Umbilical cord (tissue), 2 donors: ENCODE measurements around the gene TRIM6. TPM values are rescaled to one million over a fixed set of nuclear protein-coding genes. Genes with fewer than 3 reads are reported as not detected.
"Not testable (repeated sequence)": the region's sequence is repeated elsewhere in the genome, so short reads cannot be mapped to it uniquely, and the experiment has no call there.

Source experiments
- DNase-seq: peaks from one replicate; pipeline ENCODE4 v3.0.0-alpha.2; 2015; ENCODE audit warnings: low spot score
- total RNA-seq: library from RNA; depleted of rRNA; stranded (reverse); fragments of >200 nt; gene quantifications from one replicate; pipeline ENCODE4 v1.2.3, GENCODE V29; 2014; ENCODE audit warnings: low replicate concordance; ENCODE audit not compliant: insufficient read depth

The TRIM6 gene, protein sequence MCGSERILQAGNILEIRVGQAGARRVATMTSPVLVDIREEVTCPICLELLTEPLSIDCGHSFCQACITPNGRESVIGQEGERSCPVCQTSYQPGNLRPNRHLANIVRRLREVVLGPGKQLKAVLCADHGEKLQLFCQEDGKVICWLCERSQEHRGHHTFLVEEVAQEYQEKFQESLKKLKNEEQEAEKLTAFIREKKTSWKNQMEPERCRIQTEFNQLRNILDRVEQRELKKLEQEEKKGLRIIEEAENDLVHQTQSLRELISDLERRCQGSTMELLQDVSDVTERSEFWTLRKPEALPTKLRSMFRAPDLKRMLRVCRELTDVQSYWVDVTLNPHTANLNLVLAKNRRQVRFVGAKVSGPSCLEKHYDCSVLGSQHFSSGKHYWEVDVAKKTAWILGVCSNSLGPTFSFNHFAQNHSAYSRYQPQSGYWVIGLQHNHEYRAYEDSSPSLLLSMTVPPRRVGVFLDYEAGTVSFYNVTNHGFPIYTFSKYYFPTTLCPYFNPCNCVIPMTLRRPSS
- total RNA-seq: 4.1 TPM

DNA sequence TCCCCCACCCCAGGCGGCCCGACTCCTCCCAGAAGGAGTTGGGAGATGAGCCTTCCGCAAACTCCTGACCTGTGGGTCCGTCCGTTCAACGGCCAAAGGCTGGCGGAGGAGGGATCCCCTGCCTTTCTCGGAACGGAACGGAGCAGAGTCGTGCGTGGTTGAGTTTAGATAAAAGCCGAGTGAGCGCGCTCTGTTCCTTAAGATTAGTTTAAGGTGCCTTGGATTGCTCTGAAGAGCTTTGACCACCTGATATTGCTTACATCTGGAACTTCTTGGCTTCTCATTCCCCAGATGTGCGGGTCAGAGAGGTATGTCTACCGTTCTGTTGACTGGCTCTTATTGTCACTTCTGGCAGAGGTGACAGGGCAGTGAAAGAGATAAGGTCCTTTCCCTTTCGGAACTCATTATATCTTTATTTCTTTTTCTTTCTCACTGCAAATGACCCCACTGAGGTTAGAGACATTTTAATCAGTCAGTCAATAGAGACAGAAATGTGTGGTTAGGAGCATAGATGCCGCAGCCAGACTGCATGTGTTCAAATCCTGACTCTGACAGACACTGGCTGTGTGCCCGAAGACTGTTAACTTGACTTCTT, at the start of gene TRIM6:
TRIM6 (plus strand) TSS at position 31 of the 595 bp plus-strand sequence; CDS start at position 292, 261 bp downstream.
- DNase-seq: peak; percentile 87

DNA sequence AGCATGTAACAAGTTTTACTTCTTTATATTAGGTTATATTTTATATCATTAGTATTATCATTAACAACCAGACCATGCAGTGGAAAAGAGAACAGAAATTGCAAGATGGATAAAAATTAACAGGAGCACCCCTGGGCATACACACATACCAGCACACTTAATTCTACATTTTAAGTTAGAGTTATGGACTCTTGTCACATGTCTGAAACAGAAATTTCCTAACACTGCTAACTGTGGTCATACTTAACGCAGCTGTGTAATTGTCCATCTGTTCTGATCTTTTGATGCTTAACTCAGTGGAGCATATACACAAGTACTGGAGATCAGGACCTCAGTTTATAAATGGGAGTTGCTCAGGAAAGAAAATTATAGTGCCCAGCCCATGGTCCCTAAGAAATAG, 48.5 kb upstream of the TRIM6 start:
- DNase-seq: no peak

DNA sequence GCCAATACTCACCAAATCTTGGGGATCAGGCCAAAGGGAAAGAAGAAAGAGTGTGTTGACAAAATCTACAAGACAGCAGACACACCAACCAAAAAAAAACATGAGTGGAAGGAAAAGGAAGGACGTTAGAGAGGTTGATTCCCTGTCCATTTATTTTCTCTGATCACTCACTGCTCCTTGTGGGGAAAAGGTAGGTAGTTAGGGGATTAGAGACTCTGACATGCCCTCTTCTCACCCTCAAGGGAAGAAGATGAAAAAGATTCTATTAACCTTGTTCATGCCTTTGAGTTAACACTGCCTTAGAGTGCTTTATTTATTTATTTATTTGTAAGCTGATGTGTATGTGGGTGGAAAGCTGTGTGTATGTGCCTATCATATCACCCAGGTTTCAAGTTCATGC, 48.0 kb upstream of the TRIM6 start, which contains the start of gene OR52H1:
OR52H1 (minus strand) TSS at position 101 of the 400 bp plus-strand sequence. CDS start 3,035 bp downstream, outside the sequence.
- DNase-seq: no peak

DNA sequence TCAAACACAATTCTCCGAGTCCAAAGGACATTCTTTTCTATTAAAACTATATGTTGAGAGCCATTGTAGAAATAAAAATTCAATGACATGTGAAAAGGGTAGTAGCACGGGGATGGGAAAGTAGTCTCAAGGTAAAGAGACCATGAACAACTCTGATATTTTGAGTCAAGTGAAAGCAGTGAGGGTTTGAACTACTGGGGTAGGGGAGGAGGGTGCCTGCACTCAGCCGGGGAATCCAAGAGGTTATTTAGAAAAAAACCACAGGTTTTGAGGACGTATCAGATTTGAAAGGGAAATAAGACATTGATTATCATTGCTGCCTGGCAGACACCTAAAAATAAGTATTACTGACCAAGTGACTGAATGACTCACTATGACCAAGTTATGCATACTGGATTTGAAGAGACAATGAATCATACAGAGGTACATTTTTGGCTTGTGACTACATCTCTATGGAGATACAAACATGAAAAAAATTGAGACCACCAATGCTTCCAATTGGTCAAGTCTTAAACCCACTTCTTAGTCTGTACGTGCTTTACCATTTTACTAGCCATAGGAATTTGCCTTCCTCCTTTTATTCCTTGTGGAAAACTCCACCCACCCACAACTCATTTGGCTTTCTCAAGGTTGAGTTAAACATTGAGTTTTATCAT, 45.9 kb upstream of the TRIM6 start:
- DNase-seq: no peak

DNA sequence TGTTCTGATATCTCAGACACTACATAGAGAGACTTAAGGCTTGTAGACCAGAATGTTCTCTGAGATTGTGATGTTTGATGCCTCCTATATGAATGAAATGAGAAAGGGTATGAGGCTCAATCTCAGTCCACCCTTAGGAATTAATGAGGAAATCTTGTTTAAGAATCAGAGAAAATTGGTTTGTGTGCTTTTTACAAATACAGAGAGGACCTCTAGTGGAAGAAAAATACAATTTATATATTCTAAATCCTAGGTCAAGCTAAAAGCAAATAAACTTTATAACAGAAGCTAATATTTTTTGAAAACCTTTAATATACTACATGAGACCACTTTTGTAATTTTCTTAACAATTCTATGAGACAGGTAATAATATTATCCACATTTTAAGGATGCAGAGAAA, 43.1 kb upstream of the TRIM6 start:
- DNase-seq: peak; percentile 4

DNA sequence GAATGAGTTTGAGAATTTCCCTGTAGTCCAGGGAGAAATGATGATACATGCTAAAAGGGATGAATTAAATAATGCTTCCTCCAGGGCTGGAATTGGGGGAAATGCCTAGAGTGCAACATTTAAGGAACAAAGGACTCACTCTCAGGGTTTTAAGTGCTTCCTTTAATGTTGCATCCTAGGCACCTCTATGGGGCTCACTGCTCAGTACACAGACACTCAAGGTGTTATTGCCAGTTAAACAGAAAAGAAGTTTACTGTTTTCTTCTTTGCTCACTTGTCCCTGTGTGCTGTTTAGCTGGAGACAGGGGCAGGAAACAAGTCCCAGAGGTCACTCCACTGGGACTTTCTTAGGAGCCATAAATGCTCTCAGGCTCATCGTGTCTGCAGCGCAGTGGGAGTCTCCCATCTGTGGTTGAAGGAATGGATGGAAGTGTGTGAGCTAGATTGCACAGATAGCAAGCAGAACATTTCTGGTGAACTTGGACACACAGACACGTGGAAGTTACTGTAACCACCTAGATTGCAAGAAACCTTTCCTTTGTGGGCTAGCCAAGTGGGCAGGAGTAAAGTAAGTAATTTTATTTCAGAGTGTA, 39.7 kb upstream of the TRIM6 start:
- DNase-seq: no peak

DNA sequence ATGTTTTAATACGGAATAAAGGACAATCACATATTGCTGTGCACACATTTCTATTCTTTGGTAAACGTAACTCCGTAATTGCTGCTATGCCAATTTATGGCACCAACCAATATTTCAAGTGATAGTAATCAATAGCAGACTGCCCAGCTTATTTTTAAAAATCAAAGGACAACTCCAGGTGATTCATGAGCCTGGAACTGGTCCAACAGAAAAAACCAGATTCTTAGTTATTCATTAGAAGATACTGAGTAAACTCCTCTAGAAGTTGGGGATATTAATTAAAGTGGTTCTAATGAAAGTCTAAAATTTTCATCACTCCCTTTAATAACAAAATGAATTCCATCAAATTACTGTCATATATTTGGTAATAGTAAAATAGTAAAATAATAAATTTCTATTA, 38.7 kb upstream of the TRIM6 start:
- no peak for DNase-seq

DNA sequence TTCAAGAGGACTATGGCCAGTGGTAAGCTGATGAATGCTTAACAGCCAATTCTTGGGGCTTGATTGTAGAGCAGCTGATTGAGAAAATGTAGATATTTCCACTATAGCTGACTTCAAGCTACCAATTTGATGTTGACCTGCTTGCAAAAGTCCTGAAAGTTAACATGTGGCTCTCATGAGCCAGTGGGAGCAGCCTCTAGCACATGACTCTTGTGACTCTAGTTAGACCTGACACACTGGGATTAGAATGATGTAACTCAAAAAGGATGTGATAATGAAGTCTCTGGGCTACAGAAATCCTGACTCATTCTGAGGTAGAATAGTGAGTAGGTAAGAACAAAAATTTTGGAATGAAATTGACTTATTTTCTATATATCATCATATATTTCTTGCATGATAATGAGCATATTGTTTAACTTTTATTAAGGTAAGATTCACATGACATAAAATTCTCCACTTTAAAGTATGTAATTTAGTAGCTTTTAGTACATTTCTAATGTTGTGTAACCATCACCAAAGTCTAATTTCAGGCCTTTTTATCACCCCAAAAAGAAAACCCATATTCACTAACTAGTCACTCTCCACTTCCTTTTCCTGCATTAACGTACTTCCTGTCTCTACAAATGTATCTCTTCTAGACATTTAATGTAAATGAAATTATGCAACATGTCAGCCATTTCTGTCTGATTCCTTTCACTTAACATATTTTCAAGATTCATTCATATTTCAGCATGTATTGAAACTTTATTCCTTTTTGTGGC, 32.0 kb upstream of the TRIM6 start:
- DNase-seq: no peak

DNA sequence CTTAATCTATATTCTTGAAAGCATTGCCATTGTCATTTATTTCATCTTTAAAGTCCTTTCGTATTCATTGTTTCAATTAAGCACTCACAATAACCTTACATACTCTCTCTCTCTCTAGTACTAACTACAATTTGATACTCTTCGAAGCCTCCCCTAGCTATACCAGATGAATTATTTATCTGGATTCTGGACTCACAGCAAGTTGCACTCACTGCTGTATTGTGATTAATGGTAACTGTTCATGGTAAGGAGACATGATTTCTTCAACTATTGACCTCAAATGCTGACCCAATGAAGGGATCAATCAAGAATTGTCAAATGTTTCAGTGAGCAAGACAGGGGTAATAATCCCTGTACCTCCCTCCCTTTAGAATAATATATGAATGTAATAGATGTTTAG, 21.8 kb upstream of the TRIM6 start:
- no peak for DNase-seq

DNA sequence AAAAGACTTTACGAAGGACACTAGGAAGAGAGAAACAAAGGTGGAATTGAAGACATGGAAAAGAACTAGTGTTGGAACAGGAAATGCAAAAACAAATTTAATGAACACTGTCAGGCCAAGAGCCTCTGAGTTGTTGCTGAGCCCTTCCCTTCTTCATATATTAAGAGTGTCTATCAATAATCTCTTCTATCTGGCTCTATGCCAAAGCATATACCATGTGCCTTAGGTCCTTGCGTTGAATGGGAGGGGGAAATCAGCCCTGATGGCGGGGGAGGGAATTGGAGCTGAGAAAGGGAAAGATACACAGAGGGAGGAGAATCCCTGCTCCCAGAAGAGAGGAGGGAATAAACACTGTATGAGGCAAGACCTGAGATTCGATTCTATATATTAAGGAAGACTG, 21.3 kb upstream of the TRIM6 start:
- DNase-seq: no peak

DNA sequence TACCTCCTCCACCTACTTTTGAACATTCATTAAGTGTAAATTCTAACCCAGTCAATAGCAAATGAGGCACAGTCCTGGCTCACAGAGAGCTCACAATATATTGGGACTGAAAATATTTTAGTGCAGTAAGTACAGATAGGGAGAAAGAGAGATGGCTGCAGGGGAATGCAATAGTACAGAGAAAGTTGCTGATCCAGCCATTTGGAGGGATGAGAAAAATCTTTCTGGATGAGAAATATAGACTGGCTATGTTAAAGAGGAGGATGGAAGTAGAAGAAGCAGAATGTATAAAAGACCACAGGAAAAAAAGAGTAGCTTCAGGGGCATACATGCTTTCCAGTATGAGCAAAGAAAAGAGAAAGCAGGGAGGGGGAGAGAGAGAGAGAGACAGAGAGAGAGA, 19.3 kb upstream of the TRIM6 start:
- DNase-seq: no peak

DNA sequence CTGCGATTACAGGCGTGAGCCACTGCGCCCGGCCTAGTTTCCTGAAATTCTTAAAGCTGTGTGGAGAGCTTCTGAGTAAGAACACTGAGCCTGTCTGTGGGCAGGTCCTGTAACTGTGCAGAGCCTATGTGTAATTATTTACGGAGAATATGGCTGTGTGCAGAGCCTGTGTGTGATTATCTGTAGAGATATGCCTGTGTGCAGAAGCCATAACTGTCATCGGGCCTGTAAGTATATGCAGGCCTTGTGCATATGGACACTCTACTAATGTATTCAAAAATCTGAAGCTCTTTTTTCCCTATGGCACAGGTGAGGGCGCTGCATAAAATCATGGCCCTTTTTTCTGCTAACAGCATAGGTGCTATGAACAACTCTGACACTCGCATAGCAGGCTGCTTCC, 15.9 kb upstream of the TRIM6 start, which contains the start of gene OR52B6:
OR52B6 (plus strand) TSS at position 301 of the 400 bp plus-strand sequence; CDS start at position 301, 0 bp downstream.
- DNase-seq: peak; percentile 3

DNA sequence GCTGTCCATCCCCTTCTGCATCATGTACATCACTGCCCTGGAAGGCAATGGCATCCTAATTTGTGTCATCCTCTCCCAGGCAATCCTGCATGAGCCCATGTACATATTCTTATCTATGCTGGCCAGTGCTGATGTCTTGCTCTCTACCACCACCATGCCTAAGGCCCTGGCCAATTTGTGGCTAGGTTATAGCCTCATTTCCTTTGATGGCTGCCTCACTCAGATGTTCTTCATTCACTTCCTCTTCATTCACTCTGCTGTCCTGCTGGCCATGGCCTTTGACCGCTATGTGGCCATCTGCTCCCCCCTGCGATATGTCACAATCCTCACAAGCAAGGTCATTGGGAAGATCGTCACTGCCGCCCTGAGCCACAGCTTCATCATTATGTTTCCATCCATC, 15.4 kb upstream of the TRIM6 start:
- no peak for DNase-seq

DNA sequence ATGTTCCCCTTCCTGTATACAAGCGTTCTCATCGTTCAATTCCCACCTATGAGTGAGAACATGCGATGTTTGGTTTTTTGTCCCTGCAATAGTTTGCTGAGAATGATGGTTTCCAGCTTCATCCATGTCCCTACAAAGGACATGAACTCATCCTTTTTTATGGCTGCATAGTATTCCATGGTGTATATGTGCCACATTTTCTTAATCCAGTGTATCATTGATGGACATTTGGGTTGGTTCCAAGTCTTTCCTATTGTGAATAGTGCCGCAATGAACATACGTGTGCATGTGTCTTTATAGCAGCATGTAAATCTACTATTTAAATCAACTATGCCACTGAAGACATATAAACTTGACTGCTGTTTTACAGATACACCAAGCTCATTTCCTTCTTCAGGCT, 12.0 kb upstream of the TRIM6 start:
- not testable (repeated sequence) for DNase-seq

DNA sequence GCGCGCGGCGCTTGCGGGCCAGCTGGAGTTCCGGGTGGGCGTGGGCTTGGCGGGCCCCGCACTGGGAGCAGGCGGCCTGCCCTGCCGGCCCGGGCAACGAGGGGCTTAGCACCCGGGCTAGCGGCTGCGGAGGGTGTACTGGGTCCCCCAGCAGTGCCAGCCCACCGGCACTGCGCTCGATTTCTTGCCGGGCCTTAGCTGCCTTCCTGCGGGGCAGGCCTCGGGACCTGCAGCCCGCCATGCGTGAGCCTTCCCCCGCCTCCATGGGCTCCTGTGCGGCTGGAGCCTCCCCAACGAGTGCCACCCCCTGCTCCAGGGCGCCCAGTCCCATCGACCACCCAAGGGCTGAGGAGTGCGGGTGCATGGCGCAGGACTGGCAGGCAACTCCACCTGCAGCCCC, 6.5 kb upstream of the TRIM6 start:
- DNase-seq: not testable (repeated sequence)

DNA sequence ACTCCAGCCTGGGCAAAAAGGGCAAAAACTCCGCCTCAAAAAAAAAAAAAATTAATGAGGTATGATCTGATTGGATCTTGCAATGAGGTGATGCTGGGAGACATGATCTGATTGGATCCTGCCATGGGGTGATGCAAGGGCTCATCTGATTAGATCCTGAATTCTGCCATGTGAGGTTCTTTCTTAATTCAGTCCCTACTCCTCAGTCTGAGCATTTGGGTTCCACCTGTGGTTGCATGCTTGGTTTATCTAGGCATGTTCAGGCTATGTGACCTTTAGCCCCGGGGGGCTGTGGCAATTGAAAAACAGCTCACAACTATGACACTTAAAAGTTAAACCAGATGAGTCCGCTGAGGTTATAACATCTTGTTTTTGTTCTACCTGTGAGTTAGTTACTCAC, 4.8 kb upstream of the TRIM6 start:
- no peak for DNase-seq

DNA sequence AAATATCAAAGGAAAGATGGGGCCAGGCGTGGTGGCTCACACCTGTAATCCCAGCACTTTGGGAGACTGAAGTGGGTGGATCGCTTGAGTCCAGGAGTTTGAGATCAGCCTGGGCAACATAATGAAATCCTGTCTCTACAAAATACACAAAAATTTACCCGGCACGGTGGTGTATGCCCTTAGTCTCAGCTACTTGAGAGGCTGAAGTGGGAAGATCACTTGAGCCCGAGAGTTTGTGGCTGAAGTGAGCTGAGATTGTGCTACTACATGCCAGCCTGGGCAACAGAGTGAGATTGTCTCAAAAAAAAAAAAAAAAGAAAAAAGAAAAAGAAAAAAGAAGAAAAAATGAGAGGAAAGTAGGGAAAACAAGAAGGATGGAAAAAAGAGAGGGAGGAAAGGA, 3.8 kb upstream of the TRIM6 start:
- DNase-seq: no peak

DNA sequence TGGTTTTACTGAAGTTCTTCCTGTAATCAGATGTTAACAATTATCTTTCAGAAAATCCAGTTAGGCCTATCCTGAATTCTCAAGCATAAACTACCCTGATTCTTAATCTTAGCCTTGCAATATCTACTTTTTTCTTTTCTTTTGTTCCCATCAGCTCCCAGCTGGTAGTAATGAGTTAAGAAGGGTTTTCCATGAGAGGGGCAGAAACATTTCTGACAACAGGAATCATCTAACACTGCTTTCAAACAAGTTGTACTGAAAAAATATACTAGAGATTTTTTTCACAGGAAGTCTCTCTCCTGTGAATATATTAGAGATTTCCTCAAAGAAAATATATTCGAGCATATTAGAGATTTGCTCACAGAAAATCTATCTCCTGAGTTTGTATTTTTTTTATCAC, 3.3 kb upstream of the TRIM6 start:
- no peak for DNase-seq

DNA sequence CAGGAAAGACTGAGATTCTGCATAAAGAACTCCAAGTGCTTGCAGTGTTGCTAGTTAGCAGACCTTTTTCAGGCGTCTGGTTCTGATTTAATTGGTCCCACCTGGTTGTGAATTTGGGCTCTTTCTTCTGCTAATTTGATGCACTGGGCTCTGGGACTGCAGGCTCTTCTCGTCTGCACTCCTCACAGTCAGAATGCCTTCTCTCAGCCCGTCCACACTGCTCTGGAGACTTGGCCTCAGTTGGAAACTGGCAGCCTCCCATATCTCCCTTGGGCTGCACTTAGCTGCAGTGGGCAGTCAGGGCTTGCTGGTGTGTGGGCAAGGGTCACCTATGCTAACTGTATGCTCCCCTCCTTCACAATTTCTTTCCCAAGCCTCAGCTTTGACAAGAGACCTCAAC, 1.5 kb downstream of the TRIM6 start:
- peak; percentile 56 for DNase-seq

DNA sequence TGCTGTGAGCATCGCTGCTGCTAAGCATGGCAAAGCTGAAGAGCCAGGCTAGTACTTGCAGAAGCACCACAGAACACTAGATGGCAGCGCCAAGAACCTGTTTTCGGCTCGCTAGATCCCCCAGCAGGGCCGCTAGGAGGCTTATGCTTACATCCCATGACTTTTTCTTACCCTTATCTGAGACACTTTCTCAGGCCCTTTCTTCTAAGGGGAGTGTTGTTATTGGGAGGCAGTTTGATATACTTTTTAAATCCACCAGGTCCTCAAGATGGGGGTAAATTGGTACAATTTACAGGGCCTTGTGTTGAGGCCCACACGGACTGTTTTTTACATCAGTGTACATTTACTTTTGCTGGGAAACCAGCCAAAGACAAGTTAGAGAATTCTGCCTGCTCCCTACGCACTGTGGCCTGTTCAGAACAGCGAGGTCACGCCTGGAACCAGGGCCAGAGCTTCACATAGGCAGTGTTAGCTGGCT, 4.0 kb downstream of the TRIM6 start:
- DNase-seq: peak; percentile 93

DNA sequence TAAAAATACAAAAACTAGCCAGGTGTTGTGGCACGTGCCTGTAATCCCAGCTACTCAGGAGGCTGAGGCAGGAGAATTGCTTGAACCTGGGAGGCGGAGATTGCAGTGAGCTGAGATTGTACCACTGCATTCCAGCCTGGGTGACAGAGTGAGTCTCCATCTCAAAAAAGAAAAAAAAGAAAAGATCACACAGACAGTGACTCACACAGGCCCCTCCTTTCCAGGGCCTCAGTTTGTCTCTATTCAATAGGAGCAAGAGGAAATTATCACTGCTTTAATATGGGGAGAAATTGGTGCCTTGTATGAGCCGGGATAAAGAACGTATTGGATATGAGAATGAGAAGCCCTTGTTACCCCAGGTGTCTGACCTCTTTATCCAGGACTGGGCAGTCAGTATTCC, 6.4 kb downstream of the TRIM6 start:
- DNase-seq: not testable (repeated sequence)
